ENCODE measurements around the gene TSHB. TPM values are rescaled to one million over a fixed set of nuclear protein-coding genes. Genes with fewer than 3 reads are reported as not detected.

Gene TSHB
- total RNA-seq, 1 donor from 2014 or later = not detected

GRCh38 chr1:115036814-115037507 lies 7.3 kb downstream of the TSHB start:
- peaks cover 2% of the 10 kb centered on the region for H3K27me3 Mint-ChIP-seq (ENCODE audit: insufficient read depth)
- H3K27ac Mint-ChIP-seq = no peak overlapping the region
- H3K9me3 Mint-ChIP-seq = no peaks in the 10 kb centered on the region
- no peaks in the 10 kb centered on the region for H3K36me3 Mint-ChIP-seq (ENCODE audit: low read depth)
- H3K4me1 Mint-ChIP-seq (ENCODE audit: low read depth) = no peaks in the 10 kb centered on the region
- intact Hi-C loops (cut with micrococcal nuclease) = no loop called here
- no peak overlapping the region for H3K4me3 Mint-ChIP-seq
- DNase-seq (ENCODE audit: low spot score) = no peak

- Mint-ChIP-seq H3K9me3 (no peaks in the 10 kb centered on the region), H3K27ac (no peak overlapping the region), H3K36me3 (ENCODE audit: low read depth) (no peaks in the 10 kb centered on the region), H3K27me3 (ENCODE audit: insufficient read depth) (peaks cover 6% of the 10 kb centered on the region), H3K4me1 (ENCODE audit: low read depth) (no peaks in the 10 kb centered on the region), H3K4me3 (no peak overlapping the region)
- DNase-seq (ENCODE audit: low spot score) = no peak
- intact Hi-C loops (cut with micrococcal nuclease) = no loop called here
Observed at GRCh38 chr1:115040501-115040900, 10.9 kb downstream of the TSHB start.

GRCh38 chr1:115041654-115042053 lies 12.0 kb downstream of the TSHB start:
- peaks cover 3% of the 10 kb centered on the region for H3K4me1 Mint-ChIP-seq (ENCODE audit: low read depth)
- no peak overlapping the region for H3K4me3 Mint-ChIP-seq
- DNase-seq (ENCODE audit: low spot score) = no peak
- intact Hi-C loops (cut with micrococcal nuclease) = no loop called here
- peaks cover 6% of the 10 kb centered on the region for H3K27me3 Mint-ChIP-seq (ENCODE audit: insufficient read depth)
- no peaks in the 10 kb centered on the region for H3K9me3 Mint-ChIP-seq
- no peaks in the 10 kb centered on the region for H3K36me3 Mint-ChIP-seq (ENCODE audit: low read depth)
- H3K27ac Mint-ChIP-seq = no peak overlapping the region

- Mint-ChIP-seq H3K27me3 (ENCODE audit: insufficient read depth) (peaks cover 12% of the 10 kb centered on the region), H3K9me3 (no peaks in the 10 kb centered on the region), H3K4me1 (ENCODE audit: low read depth) (peaks cover 21% of the 10 kb centered on the region), H3K27ac (no peak overlapping the region), H3K36me3 (ENCODE audit: low read depth) (no peaks in the 10 kb centered on the region), H3K4me3 (no peak overlapping the region)
- no peak for DNase-seq (ENCODE audit: low spot score)
- intact Hi-C loops (cut with micrococcal nuclease) = no loop called here
Observed at GRCh38 chr1:115046751-115047150, 17.1 kb downstream of the TSHB start.

- H3K4me1 Mint-ChIP-seq (ENCODE audit: low read depth) = peaks cover 17% of the 10 kb centered on the region
- DNase-seq (ENCODE audit: low spot score) = no peak
- H3K4me3 Mint-ChIP-seq = no peak overlapping the region
- H3K36me3 Mint-ChIP-seq (ENCODE audit: low read depth) = no peaks in the 10 kb centered on the region
- H3K27ac Mint-ChIP-seq = no peak overlapping the region
- H3K27me3 Mint-ChIP-seq (ENCODE audit: insufficient read depth) = peaks cover 6% of the 10 kb centered on the region
- intact Hi-C loops (cut with micrococcal nuclease) = loop anchor here (1.0 kb wide), 3 partner anchors 61 to 706 kb away; no protein-coding TSS in a partner anchor
- no peaks in the 10 kb centered on the region for H3K9me3 Mint-ChIP-seq
Observed at GRCh38 chr1:115051850-115052249, 22.2 kb downstream of the TSHB start.

GRCh38 chr1:115052454-115053083 lies 22.9 kb downstream of the TSHB start:
- intact Hi-C loops (cut with micrococcal nuclease) = loop anchor here (1.0 kb wide), 3 partner anchors 61 to 706 kb away; no protein-coding TSS in a partner anchor
- peak; percentile 20 for DNase-seq (ENCODE audit: low spot score)
- H3K27ac Mint-ChIP-seq = no peak overlapping the region

GRCh38 chr1:115056395-115056798 lies 26.8 kb downstream of the TSHB start:
- Mint-ChIP-seq H3K9me3 (no peaks in the 10 kb centered on the region), H3K4me3 (no peak overlapping the region), H3K27ac (no peak overlapping the region), H3K4me1 (ENCODE audit: low read depth) (peaks cover 8% of the 10 kb centered on the region), H3K27me3 (ENCODE audit: insufficient read depth) (peaks cover 7% of the 10 kb centered on the region), H3K36me3 (ENCODE audit: low read depth) (no peaks in the 10 kb centered on the region)
- intact Hi-C loops (cut with micrococcal nuclease) = no loop called here
- no peak for DNase-seq (ENCODE audit: low spot score)

More at GRCh38 chr1:115052454-115053083, 22.9 kb downstream of the TSHB start:
- no peaks in the 10 kb centered on the region for H3K36me3 Mint-ChIP-seq (ENCODE audit: low read depth)
- no peaks in the 10 kb centered on the region for H3K9me3 Mint-ChIP-seq
- H3K27me3 Mint-ChIP-seq (ENCODE audit: insufficient read depth) = peaks cover 6% of the 10 kb centered on the region
- peaks cover 13% of the 10 kb centered on the region for H3K4me1 Mint-ChIP-seq (ENCODE audit: low read depth)
- H3K4me3 Mint-ChIP-seq = no peak overlapping the region

- DNase-seq (ENCODE audit: low spot score) = no peak
- no peaks in the 10 kb centered on the region for H3K9me3 Mint-ChIP-seq
- intact Hi-C loops (cut with micrococcal nuclease) = no loop called here
- no peaks in the 10 kb centered on the region for H3K36me3 Mint-ChIP-seq (ENCODE audit: low read depth)
- H3K4me3 Mint-ChIP-seq = no peak overlapping the region
- H3K4me1 Mint-ChIP-seq (ENCODE audit: low read depth) = peaks cover 22% of the 10 kb centered on the region
- no peak overlapping the region for H3K27ac Mint-ChIP-seq
- peaks cover 7% of the 10 kb centered on the region for H3K27me3 Mint-ChIP-seq (ENCODE audit: insufficient read depth)
Observed at GRCh38 chr1:115057661-115058254, 28.1 kb downstream of the TSHB start.

- intact Hi-C loops (cut with micrococcal nuclease) = no loop called here
- H3K4me3 Mint-ChIP-seq = no peak overlapping the region
- H3K27ac Mint-ChIP-seq = no peak overlapping the region
- peaks cover 7% of the 10 kb centered on the region for H3K9me3 Mint-ChIP-seq
- peaks cover 7% of the 10 kb centered on the region for H3K27me3 Mint-ChIP-seq (ENCODE audit: insufficient read depth)
- H3K4me1 Mint-ChIP-seq (ENCODE audit: low read depth) = peaks cover 36% of the 10 kb centered on the region
- no peaks in the 10 kb centered on the region for H3K36me3 Mint-ChIP-seq (ENCODE audit: low read depth)
- no peak for DNase-seq (ENCODE audit: low spot score)
Observed at GRCh38 chr1:115059316-115059715, 29.7 kb downstream of the TSHB start.

GRCh38 chr1:115060501-115060900 lies 30.9 kb downstream of the TSHB start:
- Mint-ChIP-seq H3K9me3 (peaks cover 7% of the 10 kb centered on the region), H3K4me1 (ENCODE audit: low read depth) (peaks cover 36% of the 10 kb centered on the region), H3K4me3 (no peak overlapping the region), H3K36me3 (ENCODE audit: low read depth) (no peaks in the 10 kb centered on the region), H3K27ac (no peak overlapping the region), H3K27me3 (ENCODE audit: insufficient read depth) (peaks cover 7% of the 10 kb centered on the region)
- intact Hi-C loops (cut with micrococcal nuclease) = no loop called here
- DNase-seq (ENCODE audit: low spot score) = no peak

- Mint-ChIP-seq H3K36me3 (ENCODE audit: low read depth) (no peaks in the 10 kb centered on the region), H3K9me3 (peaks cover 7% of the 10 kb centered on the region), H3K27ac (peak overlapping the region; percentile 88), H3K4me3 (peak overlapping the region; percentile 38), H3K4me1 (ENCODE audit: low read depth) (peaks cover 36% of the 10 kb centered on the region), H3K27me3 (ENCODE audit: insufficient read depth) (peaks cover 7% of the 10 kb centered on the region)
- peak; percentile 85 for DNase-seq (ENCODE audit: low spot score)
- intact Hi-C loops (cut with micrococcal nuclease) = loop anchor here (1.0 to 2.0 kb wide), 2 partner anchors 26 to 37 kb away; partner anchors contain the start of gene TSPAN2
Observed at GRCh38 chr1:115062542-115063004, 32.9 kb downstream of the TSHB start.

GRCh38 chr1:115063228-115063901 lies 33.7 kb downstream of the TSHB start:
- Mint-ChIP-seq H3K9me3 (peaks cover 7% of the 10 kb centered on the region), H3K4me1 (ENCODE audit: low read depth) (peaks cover 36% of the 10 kb centered on the region), H3K36me3 (ENCODE audit: low read depth) (no peaks in the 10 kb centered on the region), H3K27ac (peak overlapping the region; percentile 88), H3K4me3 (no peak overlapping the region), H3K27me3 (ENCODE audit: insufficient read depth) (peaks cover 7% of the 10 kb centered on the region)
- intact Hi-C loops (cut with micrococcal nuclease) = loop anchor here (1.0 to 2.0 kb wide), 2 partner anchors 25 to 36 kb away; partner anchors contain the start of gene TSPAN2
- no peak for DNase-seq (ENCODE audit: low spot score)

Data from activated T-helper 1 cell treated with anti-CD3 and anti-CD28 coated beads, Interleukin-12 subunit alpha, Interleukin-12 subunit beta, Interleukin-2, Interleukin-4 antibody, amounts not matched to agents 30 ng/mL and 10 ng/mL and 1 ng/mL, durations not matched to agents 14 hours and 24 hours and 36 hours (primary cell).